Lung (tissue), 10 donors: ENCODE measurements around the gene ARHGAP27. TPM values are rescaled to one million over a fixed set of nuclear protein-coding genes. Genes with fewer than 3 reads are reported as not detected.
A peak's percentile ranks its signal among the peaks of the same experiment; 100 is the strongest.
"Not testable (repeated sequence)": the region's sequence is repeated elsewhere in the genome, so short reads cannot be mapped to it uniquely, and the experiment has no call there.

Experiments
- ATAC-seq: fragments of 200-7000 bp; cut with Tn5 transposase; one replicate; pipeline ENCODE4 v1.9.1; 2020; ENCODE audit warnings: moderate number of reproducible peaks; ENCODE audit not compliant: insufficient read depth, low FRiP score
- DNase-seq, 3 donors: peaks; one replicate each; pipeline ENCODE4 v3.0.0-alpha.2; 2013 to 2017
- H3K27ac ChIP-seq, 2 donors: one replicate each; pipeline ENCODE4 v1.5.1; 2013; ENCODE audit warnings: mild to moderate bottlenecking in 2 of 2, moderate library complexity in 2 of 2, control low read depth in 1 of 2, inconsistent platforms in 1 of 2, low read depth in 1 of 2, low read length in 1 of 2
- H3K27me3 ChIP-seq, 3 donors: one replicate each; pipeline ENCODE4 v1.5.1; 2013; ENCODE audit warnings: low read length in 2 of 3; ENCODE audit not compliant: control insufficient read depth in 3 of 3, insufficient read depth in 3 of 3
- H3K36me3 ChIP-seq, 4 donors: one replicate each; pipeline ENCODE4 v1.5.1; 2013; ENCODE audit warnings: low read length in 4 of 4, mild to moderate bottlenecking in 1 of 4, moderate library complexity in 1 of 4; ENCODE audit not compliant: control insufficient read depth in 4 of 4, insufficient read depth in 4 of 4
- H3K4me1 ChIP-seq, 5 donors: one replicate each; pipeline ENCODE4 v1.5.1; 2013; ENCODE audit warnings: low read length in 5 of 5, mild to moderate bottlenecking in 2 of 5, moderate library complexity in 1 of 5; ENCODE audit not compliant: control insufficient read depth in 5 of 5, insufficient read depth in 5 of 5
- H3K4me3 ChIP-seq: one replicate; pipeline ENCODE4 v1.5.1; 2013; ENCODE audit warnings: mild to moderate bottlenecking, control low read depth, moderate library complexity
- H3K9ac ChIP-seq, 2 donors: one replicate each; pipeline ENCODE4 v1.5.1; 2013; ENCODE audit warnings: low read length in 2 of 2, control low read depth in 1 of 2; ENCODE audit not compliant: insufficient read depth in 1 of 2
- H3K9me3 ChIP-seq, 4 donors: one replicate each; pipeline ENCODE4 v1.5.1; 2013; ENCODE audit warnings: low read length in 3 of 4, mild to moderate bottlenecking in 1 of 4, moderate library complexity in 1 of 4; ENCODE audit not compliant: control insufficient read depth in 4 of 4, insufficient read depth in 3 of 4
- WGBS, 2 donors: extraction: QIAGEN DNeasy Blood & Tissue Kit; methylation state at CpG; one replicate each; pipeline ENCODE4 v1.1.7; 2013; 5-methylcytosine and 5-hydroxymethylcytosine counted together
- polyA plus RNA-seq, 2 donors: library from polyadenylated mRNA; stranded (reverse); fragments of 200-250 nt; gene quantifications; one replicate each; pipeline ENCODE4 v1.2.1, GENCODE V29; 2013
- total RNA-seq, 2 donors: library from RNA; depleted of rRNA in 1 of 2; stranded (reverse); fragments of >200 nt in 1 of 2; gene quantifications; one replicate each; pipeline ENCODE4 v1.2.1, GENCODE V29; 2014 to 2021
- donor health status: Bipolar disorder and iron deficiency.
- donor health status: healthy.
- donor health status: DM: yes; HTN: yes; CAD: no.

ARHGAP27 gene
- total and polyA plus RNA-seq, 4 donors = 42.4 to 85.8 (median 61.8) TPM

DNA sequence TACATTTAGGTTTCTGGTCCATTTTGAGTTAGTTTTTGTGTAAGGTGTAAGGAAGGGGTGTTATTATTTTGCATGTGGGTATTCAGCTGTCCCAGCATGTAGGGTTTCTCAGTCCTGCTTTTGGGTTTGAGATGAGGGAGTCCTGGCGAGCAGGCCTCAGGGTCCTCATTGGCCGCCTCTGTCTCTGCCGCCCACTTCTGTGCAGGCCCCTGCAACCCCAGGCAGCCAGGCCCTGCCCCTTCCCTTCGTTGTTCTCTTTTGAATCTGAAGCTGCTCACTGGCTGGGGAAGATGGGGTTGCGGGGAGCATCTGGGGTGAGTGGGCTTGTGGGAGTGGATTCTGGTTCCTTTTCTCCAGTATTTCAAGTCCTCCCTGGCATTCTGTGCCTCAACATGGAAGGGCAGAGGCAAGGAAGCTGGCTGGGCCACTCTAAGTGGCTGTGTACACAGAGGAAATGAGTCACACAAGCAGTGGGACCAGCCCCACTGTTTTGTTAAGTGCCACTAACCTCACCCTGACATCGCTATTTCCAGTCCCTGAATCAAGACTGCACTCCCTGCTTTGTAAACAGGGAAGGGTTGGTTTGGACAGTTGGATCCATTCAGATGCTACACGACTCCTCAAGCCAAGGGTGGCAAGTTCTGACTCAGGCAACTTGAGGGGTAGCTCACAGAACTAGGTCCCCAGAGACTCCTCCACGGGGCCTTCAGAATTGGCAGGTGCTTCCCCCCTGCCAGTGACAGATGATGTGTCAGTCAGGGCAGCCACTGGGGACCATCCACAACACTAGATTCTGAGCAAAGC lies 29.1 kb upstream of the ARHGAP27 start:
- not testable (repeated sequence) for H3K9me3 ChIP-seq, H3K9ac ChIP-seq, H3K36me3 ChIP-seq, H3K4me3 ChIP-seq, H3K4me1 ChIP-seq, H3K27me3 ChIP-seq
- peak overlapping the region in 1 of 2 donors; percentile 63 for H3K27ac ChIP-seq
- DNase-seq (peak; percentile 24 to 45 (median 29)), ATAC-seq (peak; percentile 84)
- 47 to 48% methylated on average over 7 to 8 of the region's 8 CpGs for WGBS, 2 donors

DNA sequence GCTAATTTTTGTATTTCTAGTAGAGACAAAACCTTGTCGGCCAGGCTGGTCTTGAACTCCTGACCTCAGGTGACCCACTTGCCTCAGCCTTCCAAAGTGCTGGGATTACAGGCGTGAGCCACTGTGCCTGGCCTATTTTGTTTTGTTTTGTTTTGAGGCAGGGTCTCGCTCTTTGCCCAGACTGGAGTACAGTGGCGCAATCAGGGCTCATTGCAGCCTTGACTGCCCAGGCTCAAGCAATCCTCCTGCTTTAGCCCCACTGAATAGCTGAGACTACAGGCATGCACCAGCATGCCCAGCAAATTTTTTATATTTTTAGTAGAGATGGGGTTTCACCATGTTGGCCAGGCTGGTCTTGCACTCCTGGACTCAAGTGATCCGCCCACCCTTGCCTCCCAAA lies 27.8 kb upstream of the ARHGAP27 start:
- not testable (repeated sequence) for H3K4me1 ChIP-seq, H3K27ac ChIP-seq, H3K9ac ChIP-seq, DNase-seq, ATAC-seq, H3K4me3 ChIP-seq, H3K27me3 ChIP-seq, H3K9me3 ChIP-seq
- WGBS, 2 donors = 88 to 90% methylated on average over 5 of the region's 5 CpGs
- H3K36me3 ChIP-seq = peaks cover 0 to 13% (median 2%) of the 10 kb centered on the region in 4 donors

DNA sequence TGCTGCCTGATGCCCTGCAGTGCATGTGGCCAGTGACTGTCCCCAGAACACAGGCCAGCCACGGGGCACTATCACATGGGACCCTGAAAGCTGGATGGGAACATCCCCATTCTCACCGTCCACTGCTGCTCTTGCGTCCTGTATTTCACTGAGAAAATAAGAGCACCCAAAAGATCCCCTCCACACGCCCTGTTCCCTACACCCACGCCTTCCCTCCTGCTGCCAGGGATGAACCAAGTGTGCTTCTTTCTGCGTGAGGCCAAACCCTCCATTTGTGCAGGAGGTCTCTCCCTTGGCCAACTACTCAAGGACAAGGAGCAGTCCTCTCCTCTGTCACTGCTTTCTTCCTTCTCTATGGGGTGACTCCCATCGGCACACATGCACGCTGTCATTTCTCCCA lies 21.7 kb upstream of the ARHGAP27 start:
- not testable (repeated sequence) for H3K27me3 ChIP-seq, H3K9me3 ChIP-seq, H3K9ac ChIP-seq, ATAC-seq, H3K4me1 ChIP-seq, H3K4me3 ChIP-seq, DNase-seq, H3K27ac ChIP-seq
- peaks cover 0 to 33% (median 6%) of the 10 kb centered on the region in 4 donors for H3K36me3 ChIP-seq
- WGBS, 2 donors = 94 to 96% methylated on average over 7 of the region's 8 CpGs

DNA sequence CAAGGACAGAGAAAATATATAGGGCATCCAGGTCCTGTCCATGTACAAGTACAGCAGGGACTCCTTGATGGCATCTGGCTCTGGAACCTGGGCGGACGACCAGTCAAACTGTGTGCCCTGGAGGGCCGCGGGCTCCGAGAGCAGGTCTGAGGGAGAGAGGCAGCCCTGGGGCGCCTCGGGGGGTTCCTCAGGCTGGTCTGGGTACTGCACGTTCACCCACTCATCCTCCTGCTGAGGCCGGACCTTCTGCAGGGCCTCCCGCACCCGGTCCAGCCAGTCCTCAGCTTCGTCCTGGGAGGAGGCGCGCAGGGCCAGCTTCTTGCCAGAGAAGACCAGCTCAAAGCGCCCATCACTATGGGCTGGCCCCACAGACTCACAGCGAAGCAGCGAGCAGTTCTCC lies 21.1 kb upstream of the ARHGAP27 start:
- H3K27ac ChIP-seq, H3K4me1 ChIP-seq, ATAC-seq, H3K27me3 ChIP-seq, H3K9ac ChIP-seq, H3K9me3 ChIP-seq, H3K4me3 ChIP-seq, DNase-seq: not testable (repeated sequence)
- whole genome bisulfite sequencing, 2 donors = 93 to 98% methylated on average over 12 to 17 of the region's 17 CpGs
- peaks cover 0 to 34% (median 6%) of the 10 kb centered on the region in 4 donors for H3K36me3 ChIP-seq

DNA sequence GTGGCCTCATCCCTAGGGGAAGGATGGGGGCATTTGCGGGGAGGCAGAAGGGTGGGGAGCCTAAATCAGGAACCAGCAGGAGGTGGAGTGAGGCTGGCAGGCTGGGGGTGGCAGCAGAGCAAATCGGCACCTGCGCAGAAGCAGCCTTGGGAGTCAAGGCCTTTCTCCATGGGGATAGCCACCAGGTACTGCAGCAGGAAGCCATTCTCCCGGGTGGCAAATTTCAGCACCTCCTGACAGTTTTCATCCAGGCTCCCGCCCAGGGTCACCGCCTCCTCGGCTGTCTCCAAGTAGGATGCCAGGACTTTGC lies 20.5 kb upstream of the ARHGAP27 start:
- H3K27ac ChIP-seq, H3K9me3 ChIP-seq, ATAC-seq, H3K4me3 ChIP-seq, DNase-seq, H3K4me1 ChIP-seq, H3K9ac ChIP-seq, H3K27me3 ChIP-seq: not testable (repeated sequence)
- 91 to 94% methylated on average over 3 to 4 of the region's 7 CpGs for WGBS, 2 donors
- peaks cover 0 to 34% (median 7%) of the 10 kb centered on the region in 4 donors for H3K36me3 ChIP-seq

DNA sequence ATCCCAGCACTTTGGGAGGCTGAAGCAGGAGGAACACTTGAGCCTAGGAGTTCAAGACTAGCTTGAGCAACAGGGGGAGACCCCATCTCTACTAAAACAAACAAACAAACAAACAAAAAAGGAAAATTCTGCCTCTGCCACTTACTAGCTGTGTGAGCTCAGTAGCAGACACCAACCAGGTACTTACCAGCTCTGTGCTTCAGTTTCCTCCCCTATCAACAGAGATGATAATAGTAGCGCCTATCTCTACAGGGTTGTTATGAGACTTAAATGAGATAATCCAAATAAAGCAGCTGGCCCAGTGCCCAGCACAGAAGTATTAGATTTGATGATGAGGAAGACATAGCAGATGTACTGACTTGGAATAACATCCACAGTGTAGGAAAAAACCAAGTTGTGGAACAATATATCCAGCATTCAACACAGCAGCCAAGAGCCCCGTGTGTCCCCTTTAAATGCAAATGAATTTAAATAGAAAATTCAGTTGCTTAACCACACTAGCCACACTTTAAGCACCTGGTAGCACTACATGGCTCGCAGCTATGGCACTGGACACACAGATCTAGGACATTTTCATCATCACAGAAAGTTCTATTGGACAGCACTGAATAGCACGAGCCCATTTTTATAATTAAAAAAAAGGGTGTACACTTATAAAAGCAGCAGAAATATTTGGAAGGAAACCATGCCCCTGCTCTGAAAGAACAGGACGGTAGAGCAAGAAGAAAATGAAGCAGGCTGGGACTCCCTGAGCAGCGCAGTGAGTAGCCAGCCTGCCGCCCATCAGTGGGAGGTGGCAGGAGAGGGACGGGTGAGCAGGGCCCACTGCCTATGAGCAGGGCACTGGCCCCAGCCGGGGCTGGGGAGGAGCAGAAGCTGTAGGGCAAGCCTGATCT lies 19.9 kb upstream of the ARHGAP27 start:
- H3K9ac ChIP-seq, H3K27ac ChIP-seq, H3K27me3 ChIP-seq, H3K4me1 ChIP-seq, ATAC-seq, H3K4me3 ChIP-seq, DNase-seq, H3K9me3 ChIP-seq: not testable (repeated sequence)
- H3K36me3 ChIP-seq = peaks cover 0 to 31% (median 7%) of the 10 kb centered on the region in 4 donors
- WGBS, 2 donors = 68 to 75% methylated on average over 9 of the region's 9 CpGs

DNA sequence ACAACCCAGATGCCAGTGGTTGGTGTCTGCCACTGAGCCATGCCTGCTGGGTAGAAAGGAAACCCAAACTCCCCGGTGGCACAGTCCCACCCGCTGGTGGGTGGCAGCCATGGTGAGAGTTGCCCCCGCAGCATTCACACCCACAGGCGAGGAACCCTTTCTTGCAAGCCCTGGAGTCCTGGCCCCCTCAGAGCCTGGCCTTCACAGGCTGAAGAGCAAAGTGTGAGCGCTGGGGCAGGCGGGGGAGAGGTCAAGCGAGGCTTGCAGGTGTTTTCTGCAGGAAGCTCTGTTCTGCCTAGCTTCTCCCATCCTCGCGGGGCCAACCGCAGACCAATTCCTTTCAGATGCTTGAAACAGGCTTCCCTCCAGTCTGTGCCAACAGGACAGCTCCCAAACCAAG lies 19.0 kb upstream of the ARHGAP27 start:
- H3K27ac ChIP-seq, H3K4me1 ChIP-seq, H3K9ac ChIP-seq, H3K27me3 ChIP-seq, H3K4me3 ChIP-seq, DNase-seq, ATAC-seq, H3K9me3 ChIP-seq: not testable (repeated sequence)
- peaks cover 0 to 30% (median 5%) of the 10 kb centered on the region in 4 donors for H3K36me3 ChIP-seq
- 65 to 88% methylated on average over 6 to 7 of the region's 10 CpGs for WGBS, 2 donors
